ENCODE data around the gene DDX39A. TPM values are rescaled to one million over a fixed set of nuclear protein-coding genes. Genes with fewer than 3 reads are reported as not detected.
"Not testable (repeated sequence)": the region's sequence is repeated elsewhere in the genome, so short reads cannot be mapped to it uniquely, and the experiment has no call there.

DDX39A gene
- total RNA-seq, 1 donor from 2014 or later = 18.0 TPM

GRCh38 chr19:14410091-14411051, 8.8 kb downstream of the DDX39A start:
- ATAC-seq = no peak
- no peak for DNase-seq (ENCODE audit: low spot score)

GRCh38 chr19:14409146-14410023, 9.8 kb downstream of the DDX39A start:
- DNase-seq (ENCODE audit: low spot score) (no peak), ATAC-seq (no peak)

GRCh38 chr19:14408491-14409145, 10.5 kb downstream of the DDX39A start:
- DNase-seq (ENCODE audit: low spot score) (no peak), ATAC-seq (no peak)

- no peak for DNase-seq (ENCODE audit: low spot score)
- peak; percentile 11 for ATAC-seq
Measured at GRCh38 chr19:14407605-14408484, 11.3 kb downstream of the DDX39A start.

- DNase-seq (ENCODE audit: low spot score) = no peak
- ATAC-seq = no peak
Measured at GRCh38 chr19:14406645-14407401, 12.3 kb downstream of the DDX39A start.

GRCh38 chr19:14405758-14406644, 13.1 kb downstream of the DDX39A start:
- ATAC-seq = peak; percentile 92
- DNase-seq (ENCODE audit: low spot score) = peak; percentile 81

GRCh38 chr19:14405380-14405757, 13.8 kb downstream of the DDX39A start:
- no peak for ATAC-seq
- no peak for DNase-seq (ENCODE audit: low spot score)

GRCh38 chr19:14404312-14404711, 14.8 kb downstream of the DDX39A start:
- DNase-seq (ENCODE audit: low spot score) (no peak), ATAC-seq (no peak)

- DNase-seq (ENCODE audit: low spot score) = not testable (repeated sequence)
Measured at GRCh38 chr19:14403145-14403930, 15.8 kb downstream of the DDX39A start.

GRCh38 chr19:14402332-14403144, 16.6 kb downstream of the DDX39A start:
- ATAC-seq (no peak), DNase-seq (ENCODE audit: low spot score) (no peak)

More at GRCh38 chr19:14403145-14403930, 15.8 kb downstream of the DDX39A start:
- ATAC-seq = not testable (repeated sequence)

GRCh38 chr19:14401468-14402195, 17.5 kb downstream of the DDX39A start:
- ATAC-seq = no peak
- no peak for DNase-seq (ENCODE audit: low spot score)

GRCh38 chr19:14400951-14401431, 18.1 kb downstream of the DDX39A start:
- ATAC-seq (no peak), DNase-seq (ENCODE audit: low spot score) (no peak)

- not testable (repeated sequence) for ATAC-seq; DNase-seq (ENCODE audit: low spot score)
Measured at GRCh38 chr19:14397168-14397567, 22.0 kb downstream of the DDX39A start.

- ATAC-seq; DNase-seq (ENCODE audit: low spot score): not testable (repeated sequence)
Measured at GRCh38 chr19:14396730-14397129, 22.4 kb downstream of the DDX39A start.

- ATAC-seq (no peak), DNase-seq (ENCODE audit: low spot score) (no peak)
Measured at GRCh38 chr19:14395710-14396336, 23.3 kb downstream of the DDX39A start.

Data from left lobe of liver (tissue), 2 donors.